SIG-M5 treated with dmso at 0.1 percent for 504 hours (cell line): ENCODE results near the gene SLCO2A1.

Experiments
- DNase-seq: peaks from one replicate; lab custom pipeline; 2025; ENCODE audit not compliant: unreplicated experiment; lab: John Stamatoyannopoulos, UW

The SLCO2A1 gene

DNA sequence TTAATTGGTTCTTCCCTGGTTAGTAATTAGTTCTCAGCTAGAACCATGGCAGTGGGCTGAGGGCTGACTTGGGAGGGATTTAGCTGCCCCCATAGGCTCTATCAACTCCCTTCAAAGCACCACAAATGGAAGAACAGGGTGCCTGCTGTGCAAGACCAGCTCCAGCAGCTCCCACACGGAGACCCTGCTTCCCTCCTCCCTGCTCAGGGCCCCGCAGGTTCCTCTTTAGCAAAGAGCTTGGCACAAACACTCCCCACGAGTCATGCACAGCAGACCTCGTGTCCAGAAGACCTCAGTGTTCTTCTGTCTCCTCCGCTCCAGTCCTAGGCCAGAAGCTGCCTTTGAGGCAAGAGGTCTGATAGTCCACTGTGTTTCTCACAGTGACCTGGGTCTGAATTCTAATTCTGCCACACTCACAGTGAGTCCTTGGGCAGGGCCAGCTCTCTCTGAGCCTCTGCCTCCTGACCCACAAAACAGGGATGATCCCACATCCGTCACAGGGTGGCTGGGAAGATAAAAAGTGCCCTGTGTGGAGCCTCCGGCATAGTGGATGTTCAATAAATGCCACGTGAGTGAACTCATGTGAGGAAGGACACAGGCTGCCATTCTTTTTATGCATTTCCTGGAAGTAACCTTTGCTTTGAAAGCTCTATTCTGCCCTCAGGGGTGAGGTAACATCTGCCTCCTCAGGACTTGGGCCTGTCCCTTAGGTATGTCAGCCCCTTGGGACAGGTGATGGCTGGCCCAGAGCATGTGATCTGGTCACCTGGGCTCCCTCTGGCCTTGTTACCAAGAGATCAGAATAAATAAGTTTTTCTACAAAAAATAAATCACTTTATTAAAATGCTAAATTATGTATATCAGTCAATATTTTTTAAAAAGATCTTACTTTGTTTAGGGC is 141.7 kb downstream of the SLCO2A1 start:
- peak; percentile 24 for DNase-seq

DNA sequence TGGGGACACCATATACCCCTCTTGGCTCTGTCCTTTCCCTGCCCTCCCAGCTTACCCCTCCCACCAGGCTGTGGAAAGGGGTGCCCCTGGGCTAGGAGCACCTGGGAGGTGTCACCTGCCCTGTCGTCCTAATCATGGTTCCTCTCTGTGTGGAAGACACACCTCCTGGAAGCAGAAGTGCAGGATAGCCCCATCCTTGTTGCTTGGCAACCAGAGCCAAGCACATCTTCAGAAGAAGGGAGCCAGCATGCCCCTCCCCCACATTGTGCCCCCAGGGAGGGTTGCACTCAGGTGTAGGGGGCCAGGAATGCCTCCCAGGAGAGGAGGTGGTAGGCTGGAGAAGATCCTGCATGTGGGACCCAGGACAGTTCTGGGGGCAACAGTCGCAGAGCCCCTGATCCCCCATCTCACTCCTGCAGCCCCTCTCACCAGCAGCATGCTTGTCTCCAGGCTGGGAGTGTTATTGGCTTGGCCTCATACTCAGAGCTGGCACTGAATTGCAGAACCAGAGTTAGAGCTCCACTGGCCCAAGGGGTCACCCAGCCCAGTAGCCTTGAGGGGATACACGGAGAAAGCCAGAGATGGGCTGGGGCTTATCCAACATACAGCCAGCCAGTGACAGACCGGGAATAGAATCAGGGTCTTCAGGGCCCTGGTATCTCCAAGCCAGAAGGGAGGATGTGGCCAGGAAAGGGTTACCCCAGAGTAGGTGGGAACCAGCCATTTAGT is 142.5 kb downstream of the SLCO2A1 start:
- no peak for DNase-seq

DNA sequence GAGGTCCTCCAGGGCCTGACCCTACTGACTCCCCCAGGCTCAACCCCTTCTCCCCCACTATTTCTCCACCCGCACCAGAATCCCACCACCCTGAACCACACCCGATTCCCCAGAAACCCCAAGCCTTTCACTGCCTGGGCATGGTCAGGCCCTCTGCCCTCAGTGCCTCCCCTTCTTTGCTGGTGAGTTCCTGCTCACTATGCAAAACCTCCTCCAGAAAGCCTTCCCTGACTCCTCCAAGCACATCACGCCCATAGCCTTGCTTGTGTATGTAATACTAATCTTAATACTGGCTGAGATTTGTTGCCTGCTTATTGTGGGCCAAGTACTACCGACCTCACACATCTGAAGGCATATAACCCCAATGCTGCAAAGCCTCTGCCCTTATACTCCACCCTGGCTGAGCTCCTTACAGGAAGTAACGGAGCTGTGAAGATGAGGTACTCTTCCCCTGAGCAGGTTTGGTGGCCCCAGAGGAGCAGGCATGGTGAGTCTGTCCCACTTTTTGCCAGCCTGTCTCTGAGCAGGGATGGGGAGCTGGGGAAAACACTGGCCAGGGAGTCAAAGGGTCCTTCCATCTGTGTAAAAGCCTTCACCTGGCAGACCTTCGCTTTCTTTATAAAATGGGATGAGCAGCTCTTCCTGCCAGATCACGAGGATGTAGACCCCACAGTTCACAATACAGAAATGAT is 143.5 kb downstream of the SLCO2A1 start:
- DNase-seq = no peak

DNA sequence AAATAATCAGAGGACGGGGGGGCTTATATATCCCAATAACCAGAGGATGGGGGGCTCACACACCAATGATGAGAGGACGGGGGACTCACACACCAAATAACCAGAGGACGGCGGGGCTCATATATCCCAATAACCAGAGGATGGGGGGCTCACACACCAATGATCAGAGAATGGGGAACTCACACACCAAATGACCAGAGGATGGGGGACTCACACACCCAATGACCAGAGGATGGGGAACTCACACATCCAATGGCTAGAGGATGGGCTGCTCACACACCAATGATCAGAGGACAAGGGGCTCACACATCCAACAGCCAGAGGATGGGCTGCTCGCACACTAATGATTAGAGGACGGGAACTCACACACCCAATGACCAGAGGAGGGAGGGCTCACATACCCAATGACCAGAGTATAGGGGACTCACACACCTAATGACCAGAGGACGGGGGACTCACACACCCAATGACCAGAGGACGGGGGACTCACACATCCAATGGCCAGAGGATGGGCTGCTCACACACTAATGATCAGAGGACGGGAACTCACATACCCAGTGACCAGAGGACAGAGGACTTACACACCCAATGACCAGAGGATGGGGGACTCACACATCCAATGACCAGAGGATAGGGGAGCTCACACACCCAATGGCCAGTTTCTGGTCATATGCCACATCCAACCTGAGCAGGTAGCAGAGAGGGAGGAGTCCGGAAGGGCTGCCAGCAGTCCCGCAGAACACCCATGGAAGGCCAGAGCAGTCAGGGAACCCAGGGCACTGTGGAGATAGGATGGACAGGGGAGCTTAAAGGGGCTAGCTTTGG is 144.6 kb downstream of the SLCO2A1 start:
- DNase-seq = no peak

DNA sequence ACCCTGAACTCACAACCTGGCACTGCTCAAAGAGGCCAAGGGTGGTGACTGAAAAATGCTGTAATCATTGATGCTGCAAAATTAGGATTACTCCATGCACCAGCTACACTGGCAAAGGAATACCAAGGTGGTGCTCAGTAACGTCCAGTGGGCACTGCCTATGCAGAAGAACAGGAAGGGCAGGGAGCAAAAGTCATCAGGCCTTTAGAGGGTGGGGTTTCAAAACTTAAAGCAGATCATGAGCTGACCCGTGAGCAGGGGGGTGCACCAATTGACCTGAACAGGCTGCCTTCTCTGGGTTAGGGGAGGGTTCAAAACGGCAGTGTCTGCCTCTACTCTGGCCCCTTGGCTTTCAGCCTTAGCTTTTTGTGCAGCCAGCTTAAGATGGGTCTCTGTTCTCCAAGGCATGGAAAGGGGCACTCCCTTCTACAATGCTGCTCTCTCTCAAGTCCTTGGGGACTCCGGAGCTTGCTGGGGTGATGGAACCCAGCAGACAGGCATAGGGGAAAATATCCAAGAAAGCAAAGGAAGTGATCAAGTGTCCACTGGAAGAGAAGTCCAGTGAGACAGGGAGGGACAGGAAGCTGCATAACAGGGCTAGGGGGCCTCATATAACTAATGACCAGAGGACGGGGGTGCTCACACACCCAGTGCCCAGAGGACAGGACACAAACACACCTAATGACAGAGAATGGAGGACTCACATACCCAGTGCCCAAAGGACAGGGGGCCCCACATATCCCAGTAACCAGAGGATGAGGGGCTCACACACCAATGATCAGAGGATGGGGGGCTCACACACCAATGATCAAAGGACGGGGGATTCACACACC is 145.5 kb downstream of the SLCO2A1 start:
- DNase-seq = no peak

DNA sequence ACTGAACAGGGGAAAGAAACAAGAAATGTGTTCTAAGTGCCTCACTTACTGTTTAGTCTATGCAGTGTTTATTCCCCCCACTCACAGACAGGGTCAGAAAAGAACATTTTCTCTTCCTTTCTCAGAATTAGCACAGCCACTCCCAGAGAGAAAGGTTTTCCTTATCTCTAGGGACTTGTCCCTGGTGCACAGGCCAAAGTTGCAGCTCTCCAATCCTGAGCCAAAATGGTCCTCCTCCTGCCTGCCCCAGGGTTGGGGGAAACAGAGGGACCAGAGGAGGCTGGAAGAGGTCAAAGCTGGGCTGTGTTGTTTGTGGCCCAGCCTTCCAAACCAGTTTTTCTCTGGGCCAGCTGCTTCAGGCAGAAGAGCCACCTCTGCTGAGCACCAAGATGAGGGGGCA is 146.1 kb downstream of the SLCO2A1 start:
- DNase-seq = no peak

DNA sequence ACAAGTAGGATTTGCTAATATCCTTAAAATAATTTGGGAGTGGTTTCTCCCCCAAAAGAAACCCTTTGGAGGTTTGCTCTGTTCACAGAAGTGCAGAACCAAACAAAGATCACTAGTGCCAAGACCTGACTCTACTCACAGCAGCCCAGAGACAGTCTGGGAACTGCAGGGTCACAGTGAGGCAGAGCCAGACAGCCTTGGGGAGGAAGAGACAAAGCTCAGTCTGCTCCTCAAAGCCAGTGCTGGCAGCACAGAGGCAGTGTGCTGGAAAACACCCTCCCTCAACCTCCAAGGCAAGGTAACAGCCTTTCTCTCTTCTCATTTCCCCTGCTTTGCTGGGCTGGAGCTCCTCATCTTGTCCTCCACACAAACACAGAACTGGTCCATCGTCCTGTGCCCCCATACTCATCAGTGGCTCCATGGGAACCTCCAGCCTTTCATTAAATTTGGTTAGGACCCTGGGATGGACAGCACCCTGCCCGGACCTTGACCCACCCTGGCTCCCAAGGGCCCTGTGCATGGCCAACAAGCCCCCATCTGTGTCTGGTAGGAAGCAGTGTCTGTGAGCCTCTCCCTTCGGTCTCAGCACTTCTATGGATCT is 146.6 kb downstream of the SLCO2A1 start:
- no peak for DNase-seq

DNA sequence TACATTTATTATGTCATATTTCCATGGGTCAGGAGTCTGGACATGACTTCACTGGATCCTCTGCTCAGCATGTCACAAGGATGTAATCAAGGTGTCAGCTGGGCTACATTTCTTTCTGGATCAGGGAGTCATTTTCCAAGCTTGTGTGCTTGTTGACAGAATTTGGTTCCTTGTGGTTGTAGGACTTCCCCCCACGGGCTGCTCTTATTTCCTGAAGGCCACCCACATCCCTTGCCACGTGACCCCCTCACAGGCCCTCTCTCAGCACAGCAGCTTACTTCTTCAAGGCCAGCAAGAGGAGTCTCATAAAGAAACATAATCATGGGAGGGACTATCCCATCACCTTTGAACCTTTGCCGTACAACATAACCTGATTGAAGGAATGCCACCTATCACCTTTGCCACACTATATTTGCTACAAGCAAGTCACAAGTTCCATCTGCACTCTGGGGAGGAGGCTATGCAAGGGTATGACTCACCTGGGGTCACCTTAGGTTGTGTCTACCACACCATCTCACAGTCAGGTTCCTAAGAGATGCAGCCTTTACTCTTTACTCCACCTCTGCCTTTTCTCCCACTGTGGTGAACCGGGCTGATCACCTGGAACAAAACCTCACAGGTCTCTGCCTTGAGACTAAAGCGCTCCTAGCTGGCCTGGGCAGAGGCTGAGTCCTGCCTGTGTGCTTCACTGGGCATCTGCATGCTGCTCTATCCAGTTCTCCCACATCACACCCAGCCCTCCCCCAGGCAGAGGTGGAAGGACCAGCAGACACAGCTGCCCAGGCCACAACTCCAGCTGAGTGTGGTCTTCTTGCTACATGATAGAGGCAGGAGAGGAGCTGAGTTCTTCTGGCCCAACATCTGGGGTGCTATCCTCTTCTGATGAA is 147.5 kb downstream of the SLCO2A1 start:
- DNase-seq = peak; percentile 36

DNA sequence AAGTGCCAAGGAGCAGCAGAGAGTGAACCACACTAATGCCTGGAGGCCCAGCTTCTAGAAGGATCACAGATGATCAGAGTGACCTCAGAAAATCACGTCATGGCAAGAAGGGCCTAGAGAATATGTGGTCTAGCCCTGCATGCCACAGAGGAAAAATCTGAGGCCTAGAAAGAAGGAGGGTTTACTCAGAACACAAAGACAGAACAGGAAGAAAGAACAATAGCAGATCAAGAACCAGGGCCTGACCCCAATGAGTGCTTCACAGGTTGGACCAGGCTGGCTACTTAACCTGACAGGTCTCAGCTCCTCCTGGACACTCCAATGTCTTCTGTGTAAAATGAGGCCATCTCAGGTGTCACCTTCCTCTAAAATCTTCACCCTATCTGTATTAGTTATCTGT is 148.2 kb downstream of the SLCO2A1 start:
- DNase-seq = no peak

DNA sequence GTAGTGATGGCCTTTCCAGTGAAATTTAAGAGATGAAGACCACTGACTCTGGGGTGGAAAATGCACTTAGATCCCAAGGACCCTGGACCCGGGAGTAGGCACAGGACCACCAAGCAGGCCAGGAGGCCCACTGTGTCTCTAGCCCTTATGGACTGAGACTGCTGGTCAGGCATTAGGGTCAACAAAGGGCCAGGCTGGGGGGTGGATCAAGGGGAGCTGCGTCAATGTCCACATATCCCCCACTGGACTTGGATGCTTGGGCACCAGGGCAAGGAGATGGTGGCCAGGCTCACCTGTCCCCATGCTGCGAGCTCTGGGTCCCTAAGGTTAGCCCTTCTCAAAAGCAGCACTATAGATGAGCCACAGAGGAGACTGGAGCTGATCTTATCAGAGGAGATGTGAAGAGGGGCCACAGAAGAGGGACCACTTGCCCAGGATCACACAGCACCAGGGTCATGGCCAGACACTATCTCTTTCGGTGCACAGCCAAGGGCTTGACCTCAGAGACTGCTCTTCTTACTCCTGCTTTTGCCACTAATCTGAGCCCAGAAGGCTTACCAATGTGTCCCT is 148.8 kb downstream of the SLCO2A1 start:
- no peak for DNase-seq

DNA sequence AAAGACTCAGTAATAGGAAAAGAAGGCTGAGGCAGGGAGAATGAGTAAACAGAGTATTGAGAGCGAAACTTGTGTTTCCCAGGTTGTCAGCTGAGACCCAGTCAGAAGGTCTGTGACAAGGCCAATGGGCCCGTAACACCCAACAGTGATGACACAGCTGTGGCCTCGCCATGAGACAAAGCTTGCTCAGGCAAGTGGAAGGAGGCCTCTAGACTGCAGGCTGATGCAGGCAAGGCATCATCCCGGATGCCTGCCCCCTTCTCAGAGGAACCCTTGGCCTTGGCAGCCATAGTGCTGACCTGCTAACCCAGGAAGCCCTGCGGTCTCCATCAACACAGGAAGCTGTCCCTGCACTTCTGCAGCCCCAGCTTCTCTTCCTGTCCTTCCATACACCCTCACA is 149.4 kb downstream of the SLCO2A1 start:
- DNase-seq = no peak

DNA sequence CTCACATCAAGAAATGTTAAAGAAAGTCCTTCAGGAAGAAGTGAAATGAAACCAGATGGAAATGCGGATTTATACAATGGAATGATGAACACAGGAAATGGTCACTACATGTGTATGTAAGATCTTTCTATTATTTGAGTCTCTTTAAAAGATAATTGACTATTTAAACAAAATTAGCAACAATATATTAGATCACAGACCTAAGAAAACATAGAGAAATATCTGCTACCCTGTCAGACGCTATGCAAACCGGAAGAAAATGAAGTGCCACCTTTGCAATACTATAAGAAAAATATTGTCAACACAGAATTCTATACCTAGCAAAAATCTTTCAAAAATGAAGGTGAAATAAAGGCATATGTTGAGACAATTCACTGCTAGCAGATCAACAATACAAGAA is 151.2 kb downstream of the SLCO2A1 start:
- DNase-seq = no peak
